DOHH2 (cell line): ENCODE results near the gene GPR33.

Source experiments
- H3F3A ChIP-seq: fragments of 200-600 bp; sonication (generic), shearing (Covaris generic); 2 replicates; pipeline ENCODE4 v1.6.0; 2016; ENCODE audit warnings: antibody characterized with exemption, mild to moderate bottlenecking; ENCODE audit not compliant: control insufficient read depth, insufficient read depth
- H3K27ac ChIP-seq: fragments of 200-600 bp; sonication (generic); 2 replicates; pipeline ENCODE4 v1.5.1; 2014; ENCODE audit warnings: low read depth, mild to moderate bottlenecking, low read length, moderate library complexity
- H3K27me3 ChIP-seq: fragments of 200-600 bp; sonication (generic); 2 replicates; pipeline ENCODE4 v1.6.1; 2014; ENCODE audit warnings: mild to moderate bottlenecking, low read length, mixed read lengths; ENCODE audit not compliant: control insufficient read depth
- H3K36me3 ChIP-seq: fragments of 200-600 bp; sonication (generic); 2 replicates; pipeline ENCODE4 v1.6.1; 2014; ENCODE audit warnings: mild to moderate bottlenecking, low read length, moderate library complexity, mixed read lengths; ENCODE audit not compliant: control insufficient read depth
- H3K4me1 ChIP-seq: fragments of 200-600 bp; sonication (generic); 2 replicates; pipeline ENCODE4 v1.6.1; 2014; ENCODE audit warnings: mild to moderate bottlenecking, low read length, mixed read lengths; ENCODE audit not compliant: control insufficient read depth
- H3K4me2 ChIP-seq: fragments of 200-600 bp; sonication (generic); 2 replicates; pipeline ENCODE4 v1.6.0; 2014; ENCODE audit warnings: mild to moderate bottlenecking, low read length, moderate library complexity
- H3K4me3 ChIP-seq: fragments of 200-600 bp; sonication (generic); 2 replicates; pipeline ENCODE4 v1.5.1; 2014; ENCODE audit warnings: mild to moderate bottlenecking, low read length, mixed read lengths
- H3K79me2 ChIP-seq: fragments of 200-600 bp; sonication (generic); 2 replicates; pipeline ENCODE4 v1.6.1; 2014; ENCODE audit warnings: mild to moderate bottlenecking, low read length, mixed read lengths; ENCODE audit not compliant: control insufficient read depth
- H3K9me2 ChIP-seq: fragments of 200-600 bp; sonication (generic); replicated peaks from 2 replicates; pipeline ENCODE4 v1.6.1; 2014; ENCODE audit warnings: mild to moderate bottlenecking, low read length, mixed read lengths; ENCODE audit not compliant: control insufficient read depth
- H3K9me3 ChIP-seq: fragments of 200-600 bp; sonication (generic); 2 replicates; pipeline ENCODE4 v1.6.1; 2014; ENCODE audit warnings: antibody characterized with exemption, low read length, mixed read lengths; ENCODE audit not compliant: control insufficient read depth, insufficient read depth
- H4K20me1 ChIP-seq: fragments of 200-600 bp; sonication (generic); 2 replicates; pipeline ENCODE4 v1.6.0; 2014; ENCODE audit warnings: low read depth, mild to moderate bottlenecking, antibody characterized with exemption, low read length, moderate library complexity; ENCODE audit not compliant: control insufficient read depth, insufficient read depth
- EZH2phosphoT487 ChIP-seq: fragments of 200-600 bp; sonication (generic); IDR thresholded peaks from 2 replicates; pipeline ENCODE4 v1.6.1; 2017; ENCODE audit warnings: borderline replicate concordance, mild to moderate bottlenecking, antibody characterized with exemption, low read length, moderate library complexity, mixed read lengths
- TF ChIP-seq, protein P1 (sequence below): fragments of 200-600 bp; sonication (generic); IDR thresholded peaks from one replicate; pipeline ENCODE4 v1.5.1; 2014; ENCODE audit warnings: antibody characterized with exemption, mild to moderate bottlenecking, low read depth, low read length; ENCODE audit not compliant: poor library complexity, severe bottlenecking

Gene GPR33

DNA sequence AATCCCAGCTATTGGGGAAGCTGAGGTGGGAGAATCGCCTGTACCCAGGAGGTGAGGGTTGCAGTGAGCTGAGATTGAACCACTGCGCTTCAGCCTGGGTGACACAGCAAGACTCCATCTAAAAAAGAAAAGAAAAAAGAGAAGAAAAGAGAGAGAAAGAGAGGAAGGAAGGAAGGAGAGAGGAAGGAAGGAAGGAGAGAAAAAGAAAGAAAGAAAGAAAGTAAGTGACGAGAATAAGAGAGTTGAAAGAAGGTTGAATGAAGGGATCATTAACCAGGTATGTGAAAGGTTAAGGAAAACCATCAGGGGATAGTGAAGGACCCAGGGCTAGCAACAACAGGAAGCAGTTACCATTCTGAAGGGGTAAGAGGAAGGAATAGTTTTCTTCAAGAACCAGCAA lies 26.3 kb downstream of the GPR33 start:
- Histone ChIP-seq H3K27ac (no peak overlapping the region), H3K27me3 (no peaks in the 10 kb centered on the region), H3K79me2 (peaks cover 7% of the 10 kb centered on the region), H3K9me2 (no peaks in the 10 kb centered on the region), H3K9me3 (no peaks in the 10 kb centered on the region), H3K4me1 (peaks cover 14% of the 10 kb centered on the region), H3K36me3 (peaks cover 6% of the 10 kb centered on the region; the same call in 1 of the 2 replicates), H4K20me1 (no peaks in the 10 kb centered on the region), H3F3A (no peaks in the 10 kb centered on the region), H3K4me2 (no peak overlapping the region), H3K4me3 (no peak overlapping the region)
- TF ChIP-seq, protein P1, sequence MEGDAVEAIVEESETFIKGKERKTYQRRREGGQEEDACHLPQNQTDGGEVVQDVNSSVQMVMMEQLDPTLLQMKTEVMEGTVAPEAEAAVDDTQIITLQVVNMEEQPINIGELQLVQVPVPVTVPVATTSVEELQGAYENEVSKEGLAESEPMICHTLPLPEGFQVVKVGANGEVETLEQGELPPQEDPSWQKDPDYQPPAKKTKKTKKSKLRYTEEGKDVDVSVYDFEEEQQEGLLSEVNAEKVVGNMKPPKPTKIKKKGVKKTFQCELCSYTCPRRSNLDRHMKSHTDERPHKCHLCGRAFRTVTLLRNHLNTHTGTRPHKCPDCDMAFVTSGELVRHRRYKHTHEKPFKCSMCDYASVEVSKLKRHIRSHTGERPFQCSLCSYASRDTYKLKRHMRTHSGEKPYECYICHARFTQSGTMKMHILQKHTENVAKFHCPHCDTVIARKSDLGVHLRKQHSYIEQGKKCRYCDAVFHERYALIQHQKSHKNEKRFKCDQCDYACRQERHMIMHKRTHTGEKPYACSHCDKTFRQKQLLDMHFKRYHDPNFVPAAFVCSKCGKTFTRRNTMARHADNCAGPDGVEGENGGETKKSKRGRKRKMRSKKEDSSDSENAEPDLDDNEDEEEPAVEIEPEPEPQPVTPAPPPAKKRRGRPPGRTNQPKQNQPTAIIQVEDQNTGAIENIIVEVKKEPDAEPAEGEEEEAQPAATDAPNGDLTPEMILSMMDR: no peak
- TF ChIP-seq EZH2phosphoT487: no peak

DNA sequence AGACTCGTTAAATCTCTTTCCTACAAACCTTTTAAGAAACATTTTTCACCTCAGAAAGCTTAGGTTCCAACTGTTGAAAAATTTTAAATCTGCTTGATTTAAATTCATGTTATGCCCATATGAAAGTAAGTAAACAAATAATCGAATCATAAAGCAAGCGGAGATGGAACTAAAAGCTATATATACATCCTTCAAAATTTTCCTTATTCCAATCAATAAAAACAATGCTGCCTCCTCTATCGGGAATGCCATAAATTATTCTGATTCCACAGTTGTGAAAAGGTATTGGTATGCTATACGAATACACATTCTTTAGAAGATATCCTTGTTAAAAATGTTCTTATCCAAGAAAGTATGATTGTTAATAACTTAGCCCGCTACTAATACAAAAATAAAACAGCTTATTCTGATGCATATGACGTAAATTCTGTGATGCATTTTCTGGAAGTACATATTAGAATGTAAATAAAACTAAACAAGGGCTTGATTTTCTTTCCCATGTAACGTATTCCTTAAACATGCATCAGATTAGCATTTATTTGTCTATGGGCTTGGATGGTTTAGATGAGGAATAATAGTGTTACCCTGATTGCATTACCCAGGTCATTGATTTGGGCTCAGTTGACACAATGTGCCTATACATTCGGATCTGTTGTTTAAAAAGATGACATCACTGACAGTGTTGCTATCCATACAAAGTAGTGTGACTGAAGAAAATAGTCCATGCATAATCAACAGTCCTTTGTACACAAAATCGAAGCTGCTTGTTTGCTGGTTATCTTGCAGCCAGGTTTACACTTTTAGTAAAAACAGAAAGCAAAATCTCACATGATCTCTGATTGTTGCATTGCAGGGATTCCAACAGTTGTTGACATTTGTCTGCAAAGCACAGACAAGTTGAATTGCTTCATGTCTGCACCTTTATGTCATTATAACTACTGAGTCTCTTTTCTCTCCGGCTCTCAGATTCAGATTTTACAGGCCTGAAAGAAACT lies 29.9 kb downstream of the GPR33 start:
- Histone ChIP-seq H3K4me1 (peaks cover 29% of the 10 kb centered on the region), H3K36me3 (peaks cover 11% of the 10 kb centered on the region), H3K27me3 (no peaks in the 10 kb centered on the region), H3F3A (no peaks in the 10 kb centered on the region), H3K27ac (peak overlapping the region; percentile 8; the same call in 1 of the 2 replicates), H3K4me2 (peak overlapping the region; percentile 76), H3K9me2 (no peaks in the 10 kb centered on the region), H3K4me3 (peak overlapping the region; percentile 86), H4K20me1 (no peaks in the 10 kb centered on the region), H3K79me2 (peaks cover 33% of the 10 kb centered on the region), H3K9me3 (no peaks in the 10 kb centered on the region)
- TF ChIP-seq EZH2phosphoT487: no peak
- TF ChIP-seq, protein P1: no peak

DNA sequence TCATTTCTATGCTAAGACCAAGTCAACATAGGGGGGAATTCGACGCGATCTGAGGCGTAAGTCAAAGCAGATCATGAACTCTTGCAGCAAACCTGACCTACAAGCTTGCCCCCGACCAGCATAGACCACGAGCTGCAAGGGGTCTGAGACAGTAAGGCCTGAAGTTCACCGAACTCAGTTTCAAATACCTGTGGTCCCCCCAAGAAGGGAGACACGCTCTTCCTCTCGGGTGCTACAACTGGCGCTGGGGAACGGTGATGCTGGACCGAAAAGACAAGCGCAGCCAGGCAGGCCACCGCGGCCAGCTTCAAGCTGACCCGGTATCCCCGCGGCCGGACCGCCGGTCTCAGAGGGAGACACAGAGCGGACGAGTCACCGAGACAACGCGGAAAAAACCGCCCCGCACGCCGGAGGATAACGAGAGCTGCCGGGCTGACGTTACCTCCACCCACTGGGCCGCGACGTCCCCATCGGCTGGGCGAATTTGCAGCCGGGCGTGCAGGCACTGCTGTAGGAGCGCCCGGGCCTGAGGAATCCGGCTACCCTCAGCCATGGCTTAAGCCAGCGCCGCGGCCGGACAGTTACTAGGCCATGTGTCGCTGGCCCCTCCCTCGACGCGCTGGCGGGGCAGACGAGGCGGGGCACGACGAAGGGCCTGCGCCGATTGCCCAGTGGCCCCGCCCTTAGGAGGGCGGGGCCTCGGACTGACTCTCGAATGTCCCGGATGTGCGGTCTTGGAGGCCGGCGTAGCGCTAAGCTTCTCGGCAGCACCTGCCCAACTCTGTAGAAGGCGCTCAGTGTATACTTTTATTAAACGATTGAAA lies 30.8 kb downstream of the GPR33 start, which contains the start of gene DTD2:
Gene DTD2, minus strand, starts transcription at position 666 of the 824 bp plus-strand sequence. Its CDS starts 113 bp downstream, at position 553.
- Histone ChIP-seq H3F3A (no peaks in the 10 kb centered on the region), H3K9me3 (no peaks in the 10 kb centered on the region), H3K36me3 (peaks cover 18% of the 10 kb centered on the region), H3K27me3 (no peaks in the 10 kb centered on the region), H3K4me1 (peaks cover 29% of the 10 kb centered on the region), H4K20me1 (no peaks in the 10 kb centered on the region), H3K4me2 (peak within 1 kb of the TSS; percentile 76), H3K4me3 (peak within 1 kb of the TSS; percentile 86), H3K9me2 (no peaks in the 10 kb centered on the region), H3K27ac (peak within 1 kb of the TSS; percentile 40), H3K79me2 (peaks cover 33% of the 10 kb centered on the region)
- TF ChIP-seq, protein P1: no peak
- TF ChIP-seq EZH2phosphoT487: no peak
